Measurements from ENCODE around the gene ZMYND10. TPM values are rescaled to one million over a fixed set of nuclear protein-coding genes. Genes with fewer than 3 reads are reported as not detected.

Gene ZMYND10
- total and polyA plus RNA-seq, 2 donors (not counting 3 experiments of a cell fraction or from before 2014, with no cell fraction given) = 0.25 to 0.38 TPM

DNA sequence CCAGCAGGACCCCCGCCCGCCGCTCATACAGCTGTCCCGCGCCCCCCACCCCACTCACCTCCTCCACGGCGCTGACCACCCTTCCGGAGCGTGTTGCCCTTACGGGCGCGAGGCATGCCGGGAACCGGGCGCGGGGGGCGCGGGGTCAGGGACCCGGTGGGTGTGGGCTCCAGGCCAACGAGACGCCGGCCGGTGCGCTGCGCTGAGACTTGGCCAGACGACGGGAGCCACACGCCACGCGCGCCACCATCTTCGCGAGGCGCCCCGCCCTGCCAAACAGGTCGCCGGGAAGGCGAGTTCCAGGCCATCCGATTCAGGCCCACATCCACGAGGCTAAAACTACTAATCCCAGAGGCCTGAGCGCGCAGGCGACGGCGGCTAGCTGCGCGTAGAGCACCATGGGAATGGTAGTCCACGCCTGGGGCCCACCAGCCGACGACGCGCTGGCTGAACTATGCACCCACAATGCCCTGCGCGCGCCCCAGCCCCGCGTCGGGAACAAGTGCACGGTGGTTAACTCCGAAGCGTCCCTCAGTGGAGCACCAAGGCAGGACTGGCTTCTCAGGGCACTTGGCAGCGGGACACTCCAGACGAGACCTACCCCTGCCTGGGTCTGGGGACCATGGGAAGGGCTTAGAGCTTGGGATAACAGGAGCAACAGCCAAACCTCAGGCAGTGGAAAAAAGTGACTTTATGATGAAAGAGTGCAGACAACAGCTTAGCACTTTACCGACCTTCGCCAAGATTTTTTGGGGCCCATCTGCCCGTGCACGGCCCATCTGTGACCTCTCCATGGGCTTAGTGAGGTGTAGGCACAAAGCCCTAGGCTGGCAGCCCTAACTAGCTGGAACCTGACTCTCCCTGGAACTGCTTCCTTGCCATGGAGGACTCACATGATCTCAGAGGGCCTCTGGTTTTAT lies 53.1 kb downstream of the ZMYND10 start, which contains the start of gene IFRD2:
Gene IFRD2, minus strand, starts transcription at position 271 of the 920 bp plus-strand sequence. Its CDS starts 155 bp downstream, at position 116.
- TSS peak; percentile 56 for BruUV-seq (replicated peaks)
- Histone ChIP-seq H3K27ac (ENCODE audit: insufficient read depth, low read depth, low read length) (peak within 1 kb of the TSS; percentile 53), H2AFZ (ENCODE audit: low read depth, low read length) (peak within 1 kb of the TSS; percentile 47), H3K27me3 (ENCODE audit: control insufficient read depth in 2 of 2, insufficient read depth in 2 of 2, low read length in 2 of 2) (no peaks in the 10 kb centered on the region), H3K9me3 (replicated peaks; ENCODE audit: control insufficient read depth, insufficient read depth, low read length) (no peaks in the 10 kb centered on the region), H4K20me1 (replicated peaks; ENCODE audit: control insufficient read depth, extremely low read depth, insufficient read depth, low read length) (no peaks in the 10 kb centered on the region), H3K4me2 (ENCODE audit: insufficient read depth, low read length) (peak within 1 kb of the TSS; percentile 79), H3K4me3 (replicated peaks in 1 of 3; ENCODE audit: insufficient read depth in 1 of 3, low read depth in 1 of 3, low read length in 3 of 3) (peak within 1 kb of the TSS; percentile 70 to 84 (median 76)), H3K4me1 (ENCODE audit: control insufficient read depth, extremely low read depth, insufficient read depth, low read length) (peaks cover 11% of the 10 kb centered on the region), H3K9me1 (replicated peaks; ENCODE audit: control insufficient read depth, extremely low read depth, insufficient read depth, low read length) (no peaks in the 10 kb centered on the region), H3K79me2 (ENCODE audit: control insufficient read depth, insufficient read depth, low read length) (peaks cover 27% of the 10 kb centered on the region), H3K9ac (replicated peaks; ENCODE audit: extremely low read depth, insufficient read depth, low read length) (peak within 1 kb of the TSS; percentile 66), H3K36me3 (ENCODE audit: control insufficient read depth in 2 of 2, extremely low read depth in 1 of 2, insufficient read depth in 2 of 2, low read length in 2 of 2) (peaks cover 3 to 25% of the 10 kb centered on the region in 2 experiments)
- dilution Hi-C loops (cut with MboI; ENCODE audit: extremely low pct_ligation_motif_present, low sequenced_read_pairs) (no loop called here), intact Hi-C loops (cut with micrococcal nuclease) (loop anchor here (1.0 kb wide), 2 partner anchors 30 to 37 kb away; partner anchors contain the start of gene HYAL2)
- TF ChIP-seq CTCF (IDR thresholded peaks at IDR 0.05; ENCODE audit: extremely low read depth in 1 of 2, insufficient read depth in 1 of 2, low read depth in 1 of 2, low read length in 2 of 2) = peak in 1 of 2 donors; percentile 6
- TF ChIP-seq POLR2AphosphoS5 (IDR thresholded peaks at IDR 0.05; ENCODE audit: insufficient read depth, low read depth, low read length) = peak; percentile 81
- no peak for TF ChIP-seq JUN (IDR thresholded peaks at IDR 0.05; ENCODE audit: borderline replicate concordance, insufficient read depth, insufficient read length, low read depth)
- TF ChIP-seq FOS (IDR thresholded peaks at IDR 0.05; ENCODE audit: borderline replicate concordance, insufficient read depth, low read length) = no peak
- TF ChIP-seq MYC (IDR thresholded peaks at IDR 0.05; ENCODE audit: low read depth, low read length) = peak; percentile 62
- no peak for TF ChIP-seq GATA2 (IDR thresholded peaks at IDR 0.05; ENCODE audit: insufficient read depth, insufficient read length, low read depth, low read length)
- TF ChIP-seq, protein P1, sequence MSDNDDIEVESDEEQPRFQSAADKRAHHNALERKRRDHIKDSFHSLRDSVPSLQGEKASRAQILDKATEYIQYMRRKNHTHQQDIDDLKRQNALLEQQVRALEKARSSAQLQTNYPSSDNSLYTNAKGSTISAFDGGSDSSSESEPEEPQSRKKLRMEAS (IDR thresholded peaks at IDR 0.05; ENCODE audit: insufficient read depth, insufficient read length) = peak; percentile 87
- peak; percentile 81 for TF ChIP-seq POLR2A (IDR thresholded peaks at IDR 0.05; ENCODE audit: low read depth, low read length)
- TF ChIP-seq EZH2 (IDR thresholded peaks at IDR 0.05; ENCODE audit: borderline replicate concordance, low read depth, low read length, severe bottlenecking) = no peak
- ChIA-PET POLR2A (interaction anchor here (1.4 kb wide), 1 partner anchor 36 kb away, joined by 4 read pairs; the partner anchor contains the start of gene TUSC2), CTCF (interaction anchor here (1.5 to 2.4 kb wide), 4 partner anchors 14 to 46 kb away, joined by 5 to 18 read pairs (median 8); partner anchors contain the start of gene LSMEM2)
- FAIRE-seq (peak; percentile 100), DNase-seq (ENCODE audit: low read depth, low spot score) (peak; percentile 98)

Other genes with a start within 250 kb of the ZMYND10 start
- 99.1 and 143 TPM in 2 replicates for gene SEMA3F, start 190.4 kb downstream of the ZMYND10 start, total RNA-seq
- gene SEMA3F, start 190.4 kb downstream of the ZMYND10 start, polyA plus RNA-seq = 64.8 and 65.8 TPM in 2 replicates
- gene GNAT1, start 154.1 kb downstream of the ZMYND10 start, total RNA-seq = 0.77 and 0.78 TPM in 2 replicates
- gene GNAT1, start 154.1 kb downstream of the ZMYND10 start, polyA plus RNA-seq = 0.05 TPM in 1 of 2 replicates, not detected in the other
- gene SLC38A3, start 140.5 kb downstream of the ZMYND10 start, total RNA-seq = 0.60 and 0.65 TPM in 2 replicates
- 0.94 and 1.1 TPM in 2 replicates for gene SLC38A3, start 140.5 kb downstream of the ZMYND10 start, polyA plus RNA-seq
- gene GNAI2, start 109.5 kb downstream of the ZMYND10 start, total RNA-seq = 767 and 773 TPM in 2 replicates
- gene GNAI2, start 109.5 kb downstream of the ZMYND10 start, polyA plus RNA-seq = 1,875 and 2,290 TPM in 2 replicates
- gene SEMA3B, start 76.6 kb downstream of the ZMYND10 start, total RNA-seq = 0.97 and 1.5 TPM in 2 replicates
- 1.2 and 1.4 TPM in 2 replicates for gene SEMA3B, start 76.6 kb downstream of the ZMYND10 start, polyA plus RNA-seq
- gene LSMEM2, start 66.6 kb downstream of the ZMYND10 start, total RNA-seq = not detected in 2 replicates
- gene LSMEM2, start 66.6 kb downstream of the ZMYND10 start, polyA plus RNA-seq = not detected in 2 replicates
- 109 and 111 TPM in 2 replicates for gene IFRD2, start 53.3 kb downstream of the ZMYND10 start, total RNA-seq
- 99.4 and 101 TPM in 2 replicates for gene IFRD2, start 53.3 kb downstream of the ZMYND10 start, polyA plus RNA-seq
- 3.8 and 4.8 TPM in 2 replicates for gene HYAL3, start 46.3 kb downstream of the ZMYND10 start, total RNA-seq
- gene HYAL3, start 46.3 kb downstream of the ZMYND10 start, polyA plus RNA-seq = 11.5 and 12.8 TPM in 2 replicates
- 9.0 and 9.7 TPM in 2 replicates for gene NAA80, start 46.3 kb downstream of the ZMYND10 start, total RNA-seq
- gene NAA80, start 46.3 kb downstream of the ZMYND10 start, polyA plus RNA-seq = 13.1 and 17.7 TPM in 2 replicates
- gene HYAL1, start 42.2 kb downstream of the ZMYND10 start, total RNA-seq = 1.6 and 2.2 TPM in 2 replicates
- gene HYAL1, start 42.2 kb downstream of the ZMYND10 start, polyA plus RNA-seq = 3.3 and 3.8 TPM in 2 replicates
- gene HYAL2, start 23.0 kb downstream of the ZMYND10 start, total RNA-seq = 266 and 279 TPM in 2 replicates
- gene HYAL2, start 23.0 kb downstream of the ZMYND10 start, polyA plus RNA-seq = 970 and 1,145 TPM in 2 replicates
- gene TUSC2, start 17.5 kb downstream of the ZMYND10 start, total RNA-seq = 30.0 and 31.0 TPM in 2 replicates
- 84.8 and 89.0 TPM in 2 replicates for gene TUSC2, start 17.5 kb downstream of the ZMYND10 start, polyA plus RNA-seq
- 27.0 and 31.9 TPM in 2 replicates for gene RASSF1, start 4.9 kb downstream of the ZMYND10 start, total RNA-seq
- 52.2 and 59.7 TPM in 2 replicates for gene RASSF1, start 4.9 kb downstream of the ZMYND10 start, polyA plus RNA-seq
- 13.4 and 14.5 TPM in 2 replicates for gene NPRL2, start 5.0 kb upstream of the ZMYND10 start, total RNA-seq
- 30.6 and 33.5 TPM in 2 replicates for gene NPRL2, start 5.0 kb upstream of the ZMYND10 start, polyA plus RNA-seq
- gene CYB561D2, start 5.1 kb upstream of the ZMYND10 start, total RNA-seq = 13.6 and 16.3 TPM in 2 replicates
- 46.0 and 55.8 TPM in 2 replicates for gene CYB561D2, start 5.1 kb upstream of the ZMYND10 start, polyA plus RNA-seq
- gene TMEM115, start 13.8 kb upstream of the ZMYND10 start, total RNA-seq = 43.2 and 44.7 TPM in 2 replicates
- gene TMEM115, start 13.8 kb upstream of the ZMYND10 start, polyA plus RNA-seq = 65.5 and 90.1 TPM in 2 replicates
- gene CACNA2D2, start 157.9 kb upstream of the ZMYND10 start, total RNA-seq = not detected in 2 replicates
- gene CACNA2D2, start 157.9 kb upstream of the ZMYND10 start, polyA plus RNA-seq = 0.15 and 0.21 TPM in 2 replicates
- 1.7 and 2.6 TPM in 2 replicates for gene C3orf18, start 222.0 kb upstream of the ZMYND10 start, total RNA-seq
- gene C3orf18, start 222.0 kb upstream of the ZMYND10 start, polyA plus RNA-seq = 2.7 and 2.9 TPM in 2 replicates
- 12.0 and 15.2 TPM in 2 replicates for gene HEMK1, start 223.8 kb upstream of the ZMYND10 start, total RNA-seq
- gene HEMK1, start 223.8 kb upstream of the ZMYND10 start, polyA plus RNA-seq = 14.2 and 15.9 TPM in 2 replicates

Measured in endothelial cell of umbilical vein (primary cell).